Left lung (tissue), 10 donors: ENCODE data around the gene PUM1. TPM values are rescaled to one million over a fixed set of nuclear protein-coding genes. Genes with fewer than 3 reads are reported as not detected.

Source experiments
- ATAC-seq: fragments of 200-7000 bp; cut with Tn5 transposase; one replicate; pipeline ENCODE4 v1.9.1; 2020; ENCODE audit warnings: moderate library complexity
- DNase-seq, 4 donors: peaks; one replicate each; pipeline ENCODE4 v3.0.0-alpha.2; 2013 to 2020
- H3K27ac ChIP-seq, 2 donors: fragments of 200-600 bp; sonication (generic) in 1 of 2; one replicate each; pipeline versions ENCODE4 v1.5.0 to v1.8.0; 2020 to 2021
- H3K27me3 ChIP-seq, 2 donors: fragments of 200-600 bp; sonication (generic) in 1 of 2; one replicate each; pipeline versions ENCODE4 v1.5.0 to v1.8.0; 2020 to 2021
- H3K36me3 ChIP-seq, 2 donors: fragments of 200-600 bp; sonication (generic) in 1 of 2; one replicate each; pipeline versions ENCODE4 v1.5.0 to v1.8.0; 2020 to 2021
- H3K4me1 ChIP-seq, 2 donors: fragments of 200-600 bp; one replicate each; pipeline ENCODE4 v1.8.0; 2021
- H3K4me3 ChIP-seq, 2 donors: fragments of 200-600 bp; sonication (generic) in 1 of 2; one replicate each; pipeline versions ENCODE4 v1.5.0 to v1.8.0; 2020 to 2021; ENCODE audit warnings: mild to moderate bottlenecking in 1 of 2
- H3K9me3 ChIP-seq, 2 donors: fragments of 200-600 bp; sonication (generic) in 1 of 2; one replicate each; pipeline versions ENCODE4 v1.5.0 to v1.8.0; 2020 to 2021
- CTCF ChIP-seq, 2 donors: fragments of 200-600 bp; sonication (generic) in 1 of 2; IDR thresholded peaks; one replicate each; pipeline versions ENCODE4 v1.5.0 to v1.8.0; 2021; ENCODE audit warnings: antibody characterized with exemption in 2 of 2
- intact Hi-C, 2 donors: fragments of 100-400 bp; cut with DNase I; formaldehyde crosslinking; loops; one replicate each; pipeline versions ENCODE4 v1.11.2 to v1.14.2; 2022
- polyA plus RNA-seq, 6 donors: library from polyadenylated mRNA; unstranded; fragments of 120-200 nt; gene quantifications; one replicate each; pipeline ENCODE4 v1.2.1, GENCODE V29; 2013; ENCODE audit not compliant: insufficient read length in 6 of 6
- total RNA-seq, 2 donors: library from RNA; stranded (reverse); fragmentation: NEBNext Ultra II Directional; extraction: Animal tissue kit (Norgen Biotek cat#: 25700); gene quantifications; one replicate each; pipeline ENCODE4 v1.2.1, GENCODE V29; 2021
- donor health status: DM: no; HTN: yes; CAD: no.
- donor health status: DM: no; HTN: no; CAD: no.

Gene PUM1
- total and polyA plus RNA-seq, 8 donors, result 96.7 to 125 (median 108) TPM

DNA sequence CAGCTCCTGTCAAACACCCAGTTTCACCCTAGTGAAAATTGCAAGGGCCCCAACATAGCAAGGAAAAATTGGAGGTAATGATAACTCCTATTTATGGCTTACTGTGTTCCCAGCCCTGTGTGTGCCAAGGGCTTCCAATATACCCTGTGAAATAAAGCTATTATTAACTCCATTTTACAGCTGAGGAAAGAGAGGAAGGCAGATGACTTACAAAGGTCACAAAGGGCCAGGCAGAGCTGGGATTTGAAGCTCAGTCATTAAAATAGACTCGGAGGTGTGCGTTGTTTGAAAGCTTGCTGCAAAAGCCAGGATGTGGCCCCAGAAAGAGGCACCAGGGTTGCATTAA, 136.8 kb downstream of the PUM1 start:
- Histone ChIP-seq H3K9me3 (no peaks in the 10 kb centered on the region), H3K36me3 (peaks cover 0 to 32% of the 10 kb centered on the region in 2 donors), H3K27ac (no peak overlapping the region), H3K27me3 (no peaks in the 10 kb centered on the region), H3K4me1 (no peaks in the 10 kb centered on the region), H3K4me3 (no peak overlapping the region)
- ATAC-seq (no peak), DNase-seq (no peak)
- no peak for TF ChIP-seq CTCF (IDR thresholded peaks at IDR 0.05)
- intact Hi-C loops, result no loop called here

GRCh38 chr1:30928171-30928570, 137.3 kb downstream of the PUM1 start:
- no peak for ATAC-seq
- Histone ChIP-seq H3K4me3 (no peak overlapping the region), H3K9me3 (no peaks in the 10 kb centered on the region), H3K36me3 (peaks cover 0 to 27% of the 10 kb centered on the region in 2 donors), H3K27me3 (no peaks in the 10 kb centered on the region), H3K4me1 (no peaks in the 10 kb centered on the region), H3K27ac (no peak overlapping the region)
- intact Hi-C loops, result no loop called here
- TF ChIP-seq CTCF (IDR thresholded peaks at IDR 0.05), result no peak
- peak in 1 of 4 donors; percentile 18 for DNase-seq

DNA sequence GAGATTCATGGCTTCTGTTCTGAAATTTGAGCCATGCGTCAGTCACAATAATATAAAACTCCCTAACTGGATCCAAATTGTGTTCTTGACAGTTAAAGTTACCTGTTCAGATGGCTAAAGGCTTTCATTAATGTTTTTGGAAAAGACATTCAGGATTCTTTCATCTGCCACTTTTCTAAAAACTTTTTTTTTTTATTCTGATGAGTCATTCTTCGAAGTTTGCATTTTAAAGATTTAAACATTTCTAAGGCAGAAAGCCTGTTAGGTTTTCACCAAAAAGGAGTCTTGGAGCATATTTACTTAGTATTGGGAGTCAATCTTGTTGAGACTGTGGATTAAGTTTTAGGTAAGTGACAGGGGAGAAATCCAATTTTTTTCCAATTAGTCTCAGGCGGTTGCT, 138.1 kb downstream of the PUM1 start:
- Histone ChIP-seq H3K36me3 (peaks cover 0 to 20% of the 10 kb centered on the region in 2 donors), H3K4me3 (no peak overlapping the region), H3K27me3 (no peaks in the 10 kb centered on the region), H3K4me1 (no peaks in the 10 kb centered on the region), H3K9me3 (no peaks in the 10 kb centered on the region), H3K27ac (no peak overlapping the region)
- DNase-seq (no peak), ATAC-seq (no peak)
- intact Hi-C loops, result no loop called here
- no peak for TF ChIP-seq CTCF (IDR thresholded peaks at IDR 0.05)

DNA sequence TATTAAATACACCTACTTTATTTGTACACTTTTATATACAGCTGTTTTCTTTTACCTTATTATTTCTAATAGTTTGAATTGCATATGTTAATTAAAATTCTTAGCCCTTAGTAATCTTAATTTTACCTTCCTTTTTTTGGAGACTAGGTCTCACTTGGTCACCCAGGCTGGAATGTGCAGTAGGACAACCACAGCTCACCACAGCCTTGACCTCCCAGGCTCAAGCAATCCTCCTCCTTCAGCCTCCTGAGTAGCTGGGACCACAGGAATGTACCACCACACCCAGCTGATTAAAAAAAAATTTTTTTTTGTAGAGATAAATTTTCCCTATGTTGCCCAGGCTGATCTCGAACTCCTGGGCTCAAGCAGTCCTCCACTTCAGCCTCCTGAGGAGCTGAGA, 141.9 kb downstream of the PUM1 start:
- no peak overlapping the region for H3K27ac ChIP-seq
- H3K36me3 ChIP-seq, result no peaks in the 10 kb centered on the region
- no peak overlapping the region for H3K4me3 ChIP-seq
- no peaks in the 10 kb centered on the region for H3K9me3 ChIP-seq
- TF ChIP-seq CTCF (IDR thresholded peaks at IDR 0.05), result no peak
- peaks cover 0 to 13% of the 10 kb centered on the region in 2 donors for H3K4me1 ChIP-seq
- intact Hi-C loops, result no loop called here
- H3K27me3 ChIP-seq, result no peaks in the 10 kb centered on the region
- DNase-seq (no peak), ATAC-seq (no peak)

- no peak overlapping the region for H3K4me3 ChIP-seq
- peaks cover 0 to 19% of the 10 kb centered on the region in 2 donors for H3K4me1 ChIP-seq
- H3K27me3 ChIP-seq, result no peaks in the 10 kb centered on the region
- intact Hi-C loops, result no loop called here
- H3K27ac ChIP-seq, result no peak overlapping the region
- no peak for ATAC-seq
- no peaks in the 10 kb centered on the region for H3K36me3 ChIP-seq
- no peak for DNase-seq
- H3K9me3 ChIP-seq, result no peaks in the 10 kb centered on the region
- no peak for TF ChIP-seq CTCF (IDR thresholded peaks at IDR 0.05)
Observed at GRCh38 chr1:30920827-30921226, 144.7 kb downstream of the PUM1 start.
